ENCODE results near the gene BRD4.

DNA sequence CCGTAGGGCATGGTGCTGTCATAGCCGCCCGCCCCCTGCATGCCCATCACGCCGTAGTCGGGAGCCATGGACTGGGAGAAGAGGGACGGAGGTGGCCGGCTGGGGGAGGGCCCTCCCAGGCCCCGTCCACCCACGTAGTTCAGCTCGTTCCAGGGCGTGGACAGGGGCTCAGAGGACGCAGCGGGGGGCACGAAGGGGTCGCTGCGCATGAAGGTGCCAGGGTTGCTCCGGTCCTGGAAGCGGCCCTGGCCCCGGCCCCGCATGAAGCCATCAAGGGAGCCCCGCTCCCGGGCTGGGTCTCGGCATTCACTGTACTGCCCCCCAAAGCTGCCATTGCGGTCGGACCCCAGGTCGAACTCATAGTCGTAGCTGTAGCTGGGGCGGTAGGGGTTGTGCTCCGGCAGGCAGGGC lies 40.6 kb upstream of the BRD4 start:
- TF ChIP-seq EZH2 (IDR thresholded peaks at IDR 0.05) (no peak), POLR2AphosphoS5 (IDR thresholded peaks at IDR 0.05; ENCODE audit: borderline replicate concordance, low read depth, low read length) (no peak), FOXP2 (optimal IDR thresholded peaks at IDR 0.05; ENCODE audit: control extremely low read depth, extremely low read length, insufficient read depth) (no peak)
